Right ventricle myocardium superior (tissue), 1 donor: Measurements from ENCODE around the gene PRKCG. TPM values are rescaled to one million over a fixed set of nuclear protein-coding genes. Genes with fewer than 3 reads are reported as not detected.

ENCODE experiments used
- ATAC-seq: fragments of 200-7000 bp; cut with Tn5 transposase; one replicate; pipeline ENCODE4 v1.9.1; 2020; ENCODE audit warnings: mild to moderate bottlenecking; ENCODE audit not compliant: poor library complexity
- DNase-seq: peaks from one replicate; pipeline ENCODE4 v3.0.0-alpha.2; 2020
- intact Hi-C: fragments of 100-400 bp; cut with DNase I; formaldehyde crosslinking; loops from one replicate; pipeline ENCODE4 v1.11.2; 2022
- total RNA-seq: library from RNA; stranded (reverse); fragmentation: NEBNext Ultra II Directional; extraction: Animal tissue kit (Norgen Biotek cat#: 25700); gene quantifications from one replicate; pipeline ENCODE4 v1.2.1, GENCODE V29; 2021
- donor health status: DM: no; HTN: yes; CAD: no; lungs with severe emphysema.

PRKCG gene
- total RNA-seq, 1 donor from 2014 or later = not detected

DNA sequence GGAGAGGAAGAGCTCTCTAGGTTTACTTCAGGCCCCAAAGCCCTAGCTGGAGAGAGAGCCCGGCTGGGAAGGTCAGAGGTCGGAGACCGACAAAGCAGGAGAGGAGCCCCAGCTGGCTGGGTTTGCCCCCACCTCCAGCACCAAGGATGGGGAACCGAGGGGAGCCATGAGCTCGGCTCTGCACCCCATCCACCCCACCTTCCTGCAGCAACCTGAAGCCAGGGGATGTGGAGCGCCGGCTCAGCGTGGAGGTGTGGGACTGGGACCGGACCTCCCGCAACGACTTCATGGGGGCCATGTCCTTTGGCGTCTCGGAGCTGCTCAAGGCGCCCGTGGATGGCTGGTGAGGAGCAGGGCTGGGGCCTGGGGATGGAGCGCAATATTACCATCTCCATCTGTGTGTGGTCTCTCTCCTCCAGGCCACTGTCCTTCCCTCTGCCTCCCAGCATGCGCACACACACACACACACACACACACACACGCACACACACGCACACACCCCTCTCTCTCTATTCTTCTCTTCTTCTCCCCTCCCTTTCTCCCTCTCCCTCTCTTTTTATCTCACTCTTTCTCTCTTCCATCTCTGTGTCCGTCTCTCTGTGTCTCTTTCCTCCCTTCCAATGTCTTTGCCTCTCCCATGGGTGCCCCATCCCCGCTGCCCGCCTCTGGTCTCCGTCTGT is 10.4 kb downstream of the PRKCG start:
- ATAC-seq = no peak
- no peak for DNase-seq
- intact Hi-C loops = no loop called here

DNA sequence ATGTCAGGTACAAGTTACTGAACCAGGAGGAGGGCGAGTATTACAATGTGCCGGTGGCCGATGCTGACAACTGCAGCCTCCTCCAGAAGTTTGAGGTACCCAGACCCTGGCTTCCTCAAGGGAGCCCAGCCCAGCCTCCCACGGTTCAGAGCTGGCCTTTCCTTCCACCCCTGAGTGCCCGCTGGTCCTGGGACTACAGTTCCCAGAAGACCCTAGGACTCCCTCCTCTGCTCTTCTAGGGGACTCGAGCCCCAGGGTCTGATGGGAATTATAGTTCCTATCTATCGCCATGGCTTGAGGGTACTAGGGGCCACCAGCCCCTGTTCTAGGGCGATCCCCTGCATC is 11.0 kb downstream of the PRKCG start:
- intact Hi-C loops = no loop called here
- ATAC-seq (no peak), DNase-seq (no peak)

DNA sequence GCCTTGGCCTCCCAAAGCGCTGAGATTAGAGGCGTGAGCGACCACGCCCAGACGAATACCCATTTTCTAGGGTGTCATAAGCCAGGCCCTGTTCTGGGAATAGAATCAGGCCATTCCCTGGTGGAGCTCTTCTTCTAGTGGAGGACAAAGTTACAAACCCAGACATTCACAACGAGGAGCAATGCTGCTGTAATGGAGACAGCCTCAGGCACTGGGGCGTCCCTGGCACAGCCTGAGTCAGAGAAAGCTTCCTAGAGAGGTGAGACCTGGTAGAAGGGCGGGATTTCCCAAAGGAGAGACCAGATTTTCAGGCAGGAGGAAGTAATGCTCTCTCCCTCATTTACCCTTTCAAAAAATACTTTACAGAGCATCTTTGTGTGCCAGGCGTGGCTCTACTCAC is 12.7 kb downstream of the PRKCG start:
- no peak for ATAC-seq
- no peak for DNase-seq
- intact Hi-C loops = no loop called here

DNA sequence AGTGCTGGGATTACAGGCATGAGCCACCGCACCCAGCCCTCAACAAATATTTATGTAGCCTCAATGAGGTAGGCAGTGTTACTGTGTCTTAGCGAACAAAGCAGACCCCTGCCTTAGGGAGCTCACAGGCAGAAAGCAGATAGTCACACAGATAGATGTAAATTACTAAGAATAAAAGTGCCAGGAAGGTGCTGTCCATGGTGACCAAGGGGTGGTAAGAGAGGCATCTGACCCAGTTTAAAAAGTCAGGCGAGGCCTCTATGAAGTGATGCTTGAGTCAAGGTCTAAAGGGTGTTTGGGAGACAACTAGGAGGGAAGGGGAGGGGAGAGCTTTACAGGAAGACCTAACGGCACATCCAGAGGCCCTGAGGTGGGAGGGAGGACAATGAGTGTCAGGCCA is 14.7 kb downstream of the PRKCG start:
- no peak for DNase-seq
- intact Hi-C loops = no loop called here
- ATAC-seq = no peak

DNA sequence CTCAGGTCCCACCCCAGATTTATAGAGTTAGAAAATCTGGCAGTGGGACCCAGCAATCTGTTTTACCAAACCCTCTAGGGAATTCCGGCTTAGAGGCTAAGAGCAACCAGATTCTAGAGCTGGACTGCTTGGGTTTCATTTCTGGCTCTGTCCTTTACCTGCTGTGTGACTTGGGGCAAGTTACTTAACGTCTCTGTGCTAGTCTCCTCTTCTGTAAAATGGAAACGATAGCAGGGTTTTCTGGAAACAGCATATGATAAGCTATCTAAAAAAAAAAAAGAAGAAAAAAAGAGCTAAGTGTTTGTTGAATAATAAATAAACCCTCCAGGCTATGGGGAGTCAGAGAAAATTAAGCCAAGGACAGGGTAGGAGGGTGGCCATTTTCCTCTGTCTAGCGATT is 15.5 kb downstream of the PRKCG start:
- intact Hi-C loops = no loop called here
- no peak for DNase-seq

DNA sequence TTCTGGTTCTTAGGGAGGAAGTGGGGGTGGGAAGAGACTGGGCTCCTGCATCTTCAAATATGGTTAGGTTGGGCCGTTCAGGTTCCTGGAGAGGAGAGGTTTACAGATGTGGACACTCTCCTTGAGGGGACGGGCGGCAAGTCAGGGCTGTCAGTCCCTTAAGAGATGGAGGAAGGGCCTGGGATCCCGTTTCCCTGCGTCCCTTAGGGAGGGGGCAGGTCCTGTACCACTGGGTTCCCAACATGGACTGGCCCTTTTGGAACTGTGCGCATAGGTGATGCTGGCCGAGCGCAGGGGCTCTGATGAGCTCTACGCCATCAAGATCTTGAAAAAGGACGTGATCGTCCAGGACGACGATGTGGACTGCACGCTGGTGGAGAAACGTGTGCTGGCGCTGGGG is 16.2 kb downstream of the PRKCG start:
- intact Hi-C loops = no loop called here
- ATAC-seq = no peak
- no peak for DNase-seq

More for the DNA sequence above, 15.5 kb downstream of the PRKCG start:
- ATAC-seq = no peak

DNA sequence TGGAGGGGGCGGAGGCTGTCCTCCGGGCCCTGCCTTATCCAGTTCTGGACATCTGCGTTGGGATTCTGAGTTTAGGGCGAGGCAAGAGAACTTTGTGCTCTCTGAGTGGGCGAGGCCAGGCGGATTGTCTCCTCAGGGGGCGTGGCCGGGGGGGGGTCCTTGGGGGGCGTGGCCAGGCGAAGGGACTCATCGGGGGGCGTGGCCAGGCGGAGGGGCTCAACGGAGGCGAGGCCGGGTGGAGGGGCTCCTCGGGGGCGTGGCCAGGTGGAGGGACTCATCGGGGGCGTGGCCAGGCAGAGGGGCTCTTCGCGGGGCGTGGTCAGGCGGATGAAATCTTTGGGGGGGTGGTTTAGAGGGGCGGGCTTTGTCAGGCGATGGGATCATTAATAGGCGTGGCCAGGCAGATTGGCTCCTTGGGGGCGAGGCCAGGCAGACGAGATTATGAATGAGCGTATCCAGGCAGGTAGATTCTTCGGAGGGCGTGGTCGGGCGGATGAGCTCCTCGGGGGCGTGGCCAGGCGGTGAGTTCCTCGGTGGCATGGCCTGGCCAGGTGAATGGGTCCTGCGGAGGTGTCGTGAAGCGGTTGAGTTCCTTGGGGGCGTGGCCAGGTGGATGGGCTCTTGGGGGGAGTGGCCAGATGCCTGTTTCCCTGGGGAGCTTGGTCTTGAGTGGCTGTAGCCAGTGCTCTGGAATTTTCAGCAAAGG is 16.8 kb downstream of the PRKCG start:
- DNase-seq (no peak), ATAC-seq (no peak)
- intact Hi-C loops = no loop called here

DNA sequence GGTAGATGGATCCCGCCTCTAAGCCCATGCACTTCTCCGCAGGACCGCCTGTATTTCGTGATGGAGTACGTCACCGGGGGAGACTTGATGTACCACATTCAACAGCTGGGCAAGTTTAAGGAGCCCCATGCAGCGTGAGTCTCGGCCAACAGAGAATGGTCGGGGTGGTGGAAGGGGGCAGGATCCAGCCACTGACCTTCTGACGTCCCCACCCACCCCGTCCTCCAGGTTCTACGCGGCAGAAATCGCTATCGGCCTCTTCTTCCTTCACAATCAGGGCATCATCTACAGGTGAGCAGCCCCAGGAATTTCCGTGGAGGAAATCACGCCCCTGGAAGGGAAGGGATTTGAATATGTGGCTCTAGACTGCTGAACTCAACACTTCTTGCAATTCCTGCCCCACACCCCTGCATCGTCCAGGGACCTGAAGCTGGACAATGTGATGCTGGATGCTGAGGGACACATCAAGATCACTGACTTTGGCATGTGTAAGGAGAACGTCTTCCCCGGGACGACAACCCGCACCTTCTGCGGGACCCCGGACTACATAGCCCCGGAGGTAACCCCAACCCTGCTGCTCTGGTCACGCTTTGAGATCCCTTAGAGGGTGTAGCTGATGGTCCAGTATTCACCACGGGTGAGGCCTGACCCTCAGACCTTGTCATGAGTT is 18.3 kb downstream of the PRKCG start:
- no peak for ATAC-seq
- intact Hi-C loops = loop anchor here (10.0 kb wide), 1 partner anchor 56 kb away; no protein-coding TSS in a partner anchor
- no peak for DNase-seq

DNA sequence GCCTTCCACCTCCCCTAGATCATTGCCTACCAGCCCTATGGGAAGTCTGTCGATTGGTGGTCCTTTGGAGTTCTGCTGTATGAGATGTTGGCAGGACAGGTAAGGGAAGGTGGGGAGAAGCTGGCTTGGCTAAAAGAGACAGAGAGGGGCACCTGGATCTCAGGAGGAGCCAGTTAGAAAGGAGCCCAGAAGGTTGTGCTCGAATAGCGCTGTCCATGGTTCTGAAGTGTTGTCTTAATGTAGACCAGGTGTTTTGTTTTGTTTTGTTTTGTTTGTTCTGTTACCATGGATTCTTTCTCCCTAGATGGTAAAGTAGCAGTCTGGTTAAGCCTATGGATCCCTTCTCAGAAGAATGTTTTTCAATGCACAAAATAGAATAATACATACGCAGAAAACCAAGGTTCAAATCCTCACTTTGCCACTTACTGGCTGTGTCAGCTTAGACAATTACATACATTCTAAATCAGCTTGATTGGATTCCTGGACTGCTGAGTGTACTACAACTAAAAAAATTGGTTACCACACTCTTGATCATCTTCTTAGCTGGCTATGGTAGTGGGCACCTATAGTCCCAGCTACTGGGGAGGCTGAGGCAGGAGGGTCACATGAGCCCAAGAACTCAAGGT is 21.2 kb downstream of the PRKCG start:
- intact Hi-C loops = loop anchor here (10.0 kb wide), 1 partner anchor 58 kb away; no protein-coding TSS in a partner anchor

DNA sequence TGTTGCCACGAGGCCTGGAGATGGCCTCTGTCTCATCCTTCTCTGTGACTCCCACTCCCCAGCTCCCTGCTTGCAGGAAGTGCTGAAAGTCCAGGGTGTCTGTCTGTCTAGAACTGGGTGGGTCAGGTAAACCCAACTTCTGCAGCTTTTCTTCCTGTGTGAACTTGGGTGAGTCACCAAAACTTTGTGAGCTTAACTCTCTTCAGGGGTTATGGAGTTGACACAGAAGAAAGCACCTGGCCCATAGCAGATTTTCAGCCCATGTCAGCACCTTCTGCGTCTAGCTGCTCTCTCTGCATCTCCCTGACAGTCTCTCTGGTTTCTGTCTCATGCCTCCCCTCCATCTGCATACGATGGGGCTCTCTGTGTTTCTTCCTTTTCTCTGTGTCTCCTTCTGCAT is 22.9 kb downstream of the PRKCG start:
- intact Hi-C loops = loop anchor here (5.0 to 10.0 kb wide), 2 partner anchors 60 to 117 kb away; no protein-coding TSS in a partner anchor
- DNase-seq (no peak), ATAC-seq (no peak)

More for the DNA sequence above, 21.2 kb downstream of the PRKCG start:
- no peak for DNase-seq
- ATAC-seq = no peak

DNA sequence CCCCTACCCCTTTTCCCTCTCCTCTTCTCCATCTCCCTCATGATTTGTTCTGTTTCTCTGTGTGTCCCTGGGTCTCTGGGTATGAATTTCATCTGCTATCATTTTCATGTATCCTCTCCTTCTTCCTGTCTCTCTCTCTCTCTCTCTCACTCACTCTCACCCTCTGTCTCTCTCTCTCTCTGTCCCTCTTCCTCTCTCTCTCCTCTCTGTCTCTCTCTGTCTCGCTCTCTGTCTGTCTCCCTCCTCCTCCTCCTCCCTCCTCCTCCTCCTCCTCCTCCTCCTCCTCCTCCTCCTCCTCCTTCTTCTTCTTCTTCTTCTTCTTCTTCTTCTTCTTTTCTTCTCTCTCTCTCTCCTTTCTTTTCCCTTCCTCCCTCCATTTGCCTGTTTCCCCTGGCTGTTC is 23.8 kb downstream of the PRKCG start:
- no peak for DNase-seq
- intact Hi-C loops = loop anchor here (5.0 to 10.0 kb wide), 2 partner anchors 61 to 117 kb away; no protein-coding TSS in a partner anchor
- no peak for ATAC-seq

DNA sequence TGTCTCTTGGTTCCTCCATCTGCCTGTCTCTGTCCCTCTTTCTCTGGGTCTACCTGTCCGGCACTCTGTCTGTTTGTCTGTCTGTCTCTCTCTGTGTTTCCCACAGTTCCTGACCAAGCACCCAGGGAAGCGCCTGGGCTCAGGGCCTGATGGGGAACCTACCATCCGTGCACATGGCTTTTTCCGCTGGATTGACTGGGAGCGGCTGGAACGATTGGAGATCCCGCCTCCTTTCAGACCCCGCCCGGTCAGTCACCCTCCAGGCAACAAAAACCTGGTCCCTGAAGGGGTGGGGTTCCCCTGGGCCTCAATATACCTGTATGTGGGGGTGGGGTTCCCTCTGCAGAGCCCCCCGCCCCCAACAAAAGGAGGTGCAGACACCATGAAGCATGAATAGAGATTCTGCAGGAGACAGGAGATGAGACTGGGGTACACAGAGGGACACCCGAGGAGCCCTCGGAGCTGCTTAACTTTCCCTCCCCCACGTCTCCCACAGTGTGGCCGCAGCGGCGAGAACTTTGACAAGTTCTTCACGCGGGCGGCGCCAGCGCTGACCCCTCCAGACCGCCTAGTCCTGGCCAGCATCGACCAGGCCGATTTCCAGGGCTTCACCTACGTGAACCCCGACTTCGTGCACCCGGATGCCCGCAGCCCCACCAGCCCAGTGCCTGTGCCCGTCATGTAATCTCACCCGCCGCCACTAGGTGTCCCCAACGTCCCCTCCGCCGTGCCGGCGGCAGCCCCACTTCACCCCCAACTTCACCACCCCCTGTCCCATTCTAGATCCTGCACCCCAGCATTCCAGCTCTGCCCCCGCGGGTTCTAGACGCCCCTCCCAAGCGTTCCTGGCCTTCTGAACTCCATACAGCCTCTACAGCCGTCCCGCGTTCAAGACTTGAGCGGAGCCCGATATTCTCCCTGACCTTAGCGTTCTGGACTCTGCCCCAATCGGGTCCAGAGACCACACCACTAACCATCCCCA is 24.5 kb downstream of the PRKCG start:
- DNase-seq (peak; percentile 72), ATAC-seq (peak; percentile 65)
- intact Hi-C loops = loop anchor here (5.0 to 10.0 kb wide), 2 partner anchors 62 to 116 kb away; no protein-coding TSS in a partner anchor

DNA sequence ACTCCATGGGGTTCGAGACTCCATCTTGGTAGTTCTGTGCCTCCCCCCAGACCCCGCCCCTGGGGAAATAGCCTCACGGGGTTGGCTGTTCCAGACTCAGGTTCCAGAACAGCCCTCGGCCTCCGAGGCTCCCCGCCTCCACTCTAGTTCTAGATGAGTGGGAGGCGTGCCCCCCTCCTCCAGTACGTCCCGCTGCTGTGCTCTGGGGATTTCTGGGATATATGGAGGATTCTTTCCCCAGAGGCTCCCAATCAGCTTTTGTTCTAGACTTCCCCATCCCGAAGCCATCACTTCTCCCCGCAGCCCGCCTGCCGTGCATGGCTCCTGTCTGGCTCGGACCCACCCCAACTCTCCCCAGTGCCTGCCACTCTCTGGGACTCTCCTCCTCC is 25.2 kb downstream of the PRKCG start:
- intact Hi-C loops = loop anchor here (5.0 to 10.0 kb wide), 2 partner anchors 62 to 115 kb away; no protein-coding TSS in a partner anchor
- DNase-seq (no peak), ATAC-seq (no peak)

DNA sequence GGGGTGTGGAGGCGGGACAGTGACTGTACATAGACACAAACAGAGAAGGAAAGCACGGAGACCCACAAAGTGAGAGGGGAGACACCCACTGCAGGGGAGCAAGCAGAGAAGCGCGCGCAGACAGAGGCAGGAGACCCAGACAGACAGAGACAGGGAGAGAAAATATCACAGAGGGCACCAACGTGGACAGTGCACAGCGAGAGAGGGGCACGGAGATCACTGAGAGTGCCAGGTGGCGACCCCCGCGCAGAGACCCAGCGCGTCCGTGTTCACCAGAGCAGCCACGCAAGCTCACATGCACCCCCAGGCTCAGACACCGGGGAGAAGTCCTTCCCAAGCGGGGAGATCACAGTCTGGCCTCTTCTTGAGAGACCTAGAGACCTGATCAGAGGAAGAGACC is 25.7 kb downstream of the PRKCG start:
- ATAC-seq (no peak), DNase-seq (no peak)
- intact Hi-C loops = loop anchor here (5.0 to 10.0 kb wide), 2 partner anchors 63 to 115 kb away; no protein-coding TSS in a partner anchor

DNA sequence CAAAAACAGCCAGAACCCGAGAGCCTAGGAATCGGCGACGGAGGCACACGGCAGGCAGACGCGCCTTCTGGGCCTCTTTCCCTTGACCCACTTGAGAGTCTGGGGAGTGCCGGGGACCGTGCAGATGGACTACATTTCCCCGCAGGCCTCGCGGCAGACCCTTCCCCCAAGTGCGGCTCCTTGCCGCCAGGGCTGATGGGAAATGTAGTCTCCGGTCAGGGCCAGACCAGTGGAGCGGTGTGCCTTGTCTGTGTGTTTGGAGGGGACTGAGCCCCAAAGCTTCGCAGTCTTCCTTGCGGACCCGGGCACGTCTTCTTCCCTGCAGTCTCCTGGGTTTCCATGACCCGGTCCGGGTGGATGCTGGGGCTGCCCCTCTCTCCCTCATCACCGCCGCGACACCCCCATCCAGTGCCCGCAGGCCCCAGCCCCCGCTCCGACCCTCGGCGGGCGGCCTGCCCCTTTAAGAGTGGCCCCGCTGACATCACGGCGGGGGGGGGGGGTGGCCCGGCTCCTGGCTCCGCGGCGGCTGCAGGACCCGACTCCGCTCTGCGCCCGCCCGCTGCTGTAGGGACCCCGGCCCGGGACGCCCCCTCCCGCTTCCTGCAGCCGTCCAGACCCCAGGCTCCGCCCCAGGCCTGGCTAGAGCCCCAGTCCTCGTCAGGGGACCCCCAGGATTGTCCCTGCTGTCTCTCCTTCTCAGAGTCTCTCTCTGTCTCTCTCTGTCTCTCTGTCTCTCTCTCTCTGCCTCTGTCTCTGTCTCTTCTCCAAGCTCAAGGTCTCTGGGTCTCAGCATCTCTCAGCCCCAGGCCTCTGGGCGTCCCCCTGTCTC is 26.3 kb downstream of the PRKCG start:
- peak; percentile 69 for ATAC-seq
- intact Hi-C loops = loop anchor here (5.0 to 10.0 kb wide), 2 partner anchors 64 to 114 kb away; no protein-coding TSS in a partner anchor
- DNase-seq = peak; percentile 54

DNA sequence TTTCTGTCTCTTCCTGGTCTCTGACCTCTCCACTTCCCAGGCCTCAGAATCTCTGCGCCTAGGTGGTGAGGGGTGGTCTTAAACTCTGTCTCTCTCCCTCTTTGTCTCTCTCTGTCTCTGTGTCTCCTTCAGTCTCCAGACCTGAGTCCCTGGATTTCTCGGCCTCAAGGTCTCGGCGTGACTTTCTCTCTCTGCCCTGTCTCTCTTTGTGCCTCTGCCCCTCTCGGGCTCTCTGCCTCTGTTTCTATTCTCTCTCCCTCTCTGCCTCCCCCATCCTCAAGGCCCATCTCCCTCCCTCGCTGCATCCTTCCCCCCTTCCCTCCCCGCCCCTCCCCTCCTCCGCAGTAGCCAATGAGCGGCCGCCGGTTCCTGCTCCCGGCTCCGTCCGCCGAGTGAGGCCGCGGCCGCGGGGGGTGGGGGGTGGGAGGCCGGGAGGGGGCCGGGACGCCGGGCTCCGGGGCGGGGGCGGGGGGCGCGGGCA is 27.0 kb downstream of the PRKCG start, which contains the start of gene CACNG7:
TSS of gene CACNG7 (plus strand) at position 344 of the 481 bp plus-strand sequence. CDS start 3,554 bp downstream, outside the sequence.
- no peak for DNase-seq
- no peak for ATAC-seq
- intact Hi-C loops = loop anchor here (5.0 to 10.0 kb wide), 2 partner anchors 64 to 113 kb away; no protein-coding TSS in a partner anchor
